Activated gamma-delta T cell treated with Interleukin-2 at 50 U/mL for 16 hours (primary cell): Measurements from ENCODE around the gene PHF10.

ENCODE experiments used
- DNase-seq: peaks from one replicate; pipeline ENCODE4 v3.0.0-alpha.2; 2020

The PHF10 gene

DNA sequence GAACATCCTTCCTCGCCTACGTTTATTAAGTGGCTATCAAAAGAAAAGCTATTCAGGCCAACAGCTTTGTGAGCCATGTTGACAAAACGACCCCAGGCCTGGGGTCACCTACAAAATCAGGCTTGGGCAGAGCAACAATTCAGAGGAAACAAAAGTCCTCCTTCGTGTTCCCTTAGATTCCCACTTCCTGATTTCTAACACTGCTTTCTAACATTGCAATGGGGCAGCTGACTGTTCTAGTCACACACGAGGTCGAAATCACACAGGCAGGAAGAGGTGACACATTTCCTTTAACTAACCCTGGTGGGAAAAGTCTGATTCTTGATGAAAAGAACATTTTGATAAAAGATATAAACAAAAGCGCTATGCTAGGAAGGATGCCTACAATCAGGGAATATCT lies 54.4 kb downstream of the PHF10 start:
- DNase-seq, result no peak

- no peak for DNase-seq
These were observed 55.2 kb downstream of the PHF10 start for GRCh38 chr6:169669147-169669546.

DNA sequence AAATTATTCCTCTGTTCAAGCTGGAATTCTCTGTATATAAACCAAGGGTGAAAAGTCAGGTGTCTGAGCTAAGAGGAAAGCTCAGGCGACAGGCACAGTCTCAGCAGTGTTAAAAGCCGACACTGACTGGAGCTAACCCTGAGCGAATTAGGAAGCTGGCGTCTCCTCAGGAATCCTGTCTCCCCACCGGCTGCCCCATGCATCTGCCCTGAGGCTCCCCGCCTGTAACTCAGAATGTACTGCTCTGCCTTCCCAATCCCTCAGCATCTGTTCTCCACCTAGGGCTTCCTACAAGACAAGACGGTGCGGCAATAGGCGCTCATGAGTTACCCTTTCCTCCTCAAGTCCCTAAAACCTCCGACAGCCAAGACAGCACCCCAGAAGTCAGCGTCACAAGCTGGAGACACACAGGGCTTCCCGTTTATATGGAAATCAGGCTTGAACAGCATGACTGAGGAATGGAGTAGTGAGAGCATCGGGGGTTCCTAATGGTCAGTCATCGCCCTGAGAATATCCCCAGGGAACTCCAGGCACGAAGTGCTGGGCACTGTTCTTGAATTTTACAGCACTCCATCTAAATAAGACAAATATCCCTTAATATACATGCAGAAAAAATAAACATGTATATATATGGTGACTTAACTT lies 56.0 kb downstream of the PHF10 start:
- no peak for DNase-seq

GRCh38 chr6:169667716-169668115 lies 56.6 kb downstream of the PHF10 start:
- no peak for DNase-seq

GRCh38 chr6:169666441-169666840 lies 57.9 kb downstream of the PHF10 start:
- DNase-seq, result no peak

GRCh38 chr6:169665289-169665688 lies 59.0 kb downstream of the PHF10 start:
- no peak for DNase-seq

DNA sequence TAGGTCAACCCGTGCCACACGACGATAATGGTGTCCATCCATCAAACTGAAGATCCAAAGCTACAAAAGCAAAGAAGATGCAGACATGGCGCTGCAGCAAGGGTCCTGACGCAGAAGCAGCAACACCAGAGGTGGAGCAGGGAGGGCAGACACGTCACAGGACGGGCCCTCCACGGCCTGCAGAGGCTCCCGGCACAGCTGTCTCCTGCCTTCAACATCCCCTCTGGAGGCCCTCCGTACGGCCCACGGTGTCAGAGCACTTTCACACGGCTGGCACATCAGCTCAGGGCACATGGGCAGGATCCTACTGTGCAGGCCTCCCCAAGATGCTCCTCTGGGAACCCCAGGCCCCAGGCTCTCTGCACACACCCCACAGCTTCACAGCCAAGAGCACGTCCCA lies 60.1 kb downstream of the PHF10 start:
- DNase-seq, result no peak

GRCh38 chr6:169663468-169663867 lies 60.8 kb downstream of the PHF10 start:
- no peak for DNase-seq

- DNase-seq, result no peak
These were observed 62.9 kb downstream of the PHF10 start for GRCh38 chr6:169661391-169661756.

DNA sequence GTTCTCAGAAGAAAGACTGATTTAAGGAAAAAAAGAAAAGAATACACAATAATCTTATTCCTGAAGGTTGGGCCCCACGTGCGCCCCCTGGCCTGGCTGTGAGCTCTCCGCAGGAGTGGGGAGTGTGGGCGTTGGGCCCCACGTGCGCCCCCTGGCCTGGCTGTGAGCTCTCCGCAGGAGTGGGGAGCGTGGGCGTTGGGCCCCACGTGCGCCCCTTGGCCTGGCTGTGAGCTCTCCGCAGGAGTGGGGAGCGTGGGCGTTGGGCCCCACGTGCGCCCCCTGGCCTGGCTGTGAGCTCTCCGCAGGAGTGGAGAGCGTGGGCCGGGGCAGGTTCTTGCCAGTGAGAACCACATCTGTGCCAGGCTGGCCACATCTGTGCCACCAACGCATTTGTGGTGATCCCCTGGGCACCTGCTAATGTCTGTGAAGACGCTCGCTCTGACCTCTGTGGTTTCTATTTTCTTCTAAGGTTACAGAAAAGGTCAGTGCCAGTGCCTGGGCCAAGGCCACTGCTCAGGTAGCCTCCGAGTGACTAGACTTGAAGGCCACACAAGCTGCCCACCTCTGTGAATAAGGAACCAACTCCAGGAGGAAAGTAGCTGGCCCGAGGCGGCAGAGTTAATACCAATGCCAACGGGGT lies 63.4 kb downstream of the PHF10 start:
- no peak for DNase-seq

DNA sequence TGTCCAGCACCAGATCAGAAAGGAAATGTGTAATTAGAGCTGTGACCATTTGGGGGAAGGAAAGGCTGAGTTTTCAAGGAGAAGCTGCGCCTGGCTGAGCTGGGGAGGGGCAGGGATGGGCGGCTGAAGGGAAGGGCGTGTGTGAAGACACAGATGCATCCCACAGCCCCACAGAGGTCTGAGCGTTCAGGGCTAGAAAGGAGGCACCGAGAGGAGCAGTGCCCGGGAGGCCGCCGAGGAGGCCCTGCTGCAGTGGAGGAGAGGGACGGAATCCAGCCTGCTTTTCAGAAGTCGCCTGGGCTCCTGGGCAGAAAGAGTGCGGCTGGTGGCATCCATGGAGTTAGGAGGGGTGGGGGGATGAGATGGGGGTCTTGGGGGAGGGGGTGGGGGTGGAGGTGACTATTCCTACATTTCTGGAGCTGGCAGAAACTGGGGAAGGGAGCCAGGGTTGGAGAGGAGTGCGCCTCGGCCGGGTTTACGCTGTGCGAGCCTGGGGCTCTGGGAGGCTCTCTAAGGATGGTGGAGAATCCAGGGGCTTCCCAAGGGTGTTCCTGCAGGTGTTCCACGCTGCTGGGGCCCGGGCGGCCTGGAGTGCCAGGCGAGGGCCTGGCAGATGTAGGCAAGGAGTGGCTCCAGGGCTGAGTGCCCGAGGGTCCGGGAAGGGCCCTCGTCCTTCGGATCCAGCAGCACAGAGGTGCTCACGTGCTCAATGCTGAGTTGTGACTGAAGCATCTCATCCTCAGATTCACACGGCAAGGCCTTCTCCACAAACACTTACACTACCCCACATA lies 64.3 kb downstream of the PHF10 start:
- DNase-seq, result no peak

GRCh38 chr6:169657284-169657610 lies 67.1 kb downstream of the PHF10 start:
- no peak for DNase-seq

GRCh38 chr6:169656546-169657283 lies 67.6 kb downstream of the PHF10 start:
- DNase-seq, result no peak

DNA sequence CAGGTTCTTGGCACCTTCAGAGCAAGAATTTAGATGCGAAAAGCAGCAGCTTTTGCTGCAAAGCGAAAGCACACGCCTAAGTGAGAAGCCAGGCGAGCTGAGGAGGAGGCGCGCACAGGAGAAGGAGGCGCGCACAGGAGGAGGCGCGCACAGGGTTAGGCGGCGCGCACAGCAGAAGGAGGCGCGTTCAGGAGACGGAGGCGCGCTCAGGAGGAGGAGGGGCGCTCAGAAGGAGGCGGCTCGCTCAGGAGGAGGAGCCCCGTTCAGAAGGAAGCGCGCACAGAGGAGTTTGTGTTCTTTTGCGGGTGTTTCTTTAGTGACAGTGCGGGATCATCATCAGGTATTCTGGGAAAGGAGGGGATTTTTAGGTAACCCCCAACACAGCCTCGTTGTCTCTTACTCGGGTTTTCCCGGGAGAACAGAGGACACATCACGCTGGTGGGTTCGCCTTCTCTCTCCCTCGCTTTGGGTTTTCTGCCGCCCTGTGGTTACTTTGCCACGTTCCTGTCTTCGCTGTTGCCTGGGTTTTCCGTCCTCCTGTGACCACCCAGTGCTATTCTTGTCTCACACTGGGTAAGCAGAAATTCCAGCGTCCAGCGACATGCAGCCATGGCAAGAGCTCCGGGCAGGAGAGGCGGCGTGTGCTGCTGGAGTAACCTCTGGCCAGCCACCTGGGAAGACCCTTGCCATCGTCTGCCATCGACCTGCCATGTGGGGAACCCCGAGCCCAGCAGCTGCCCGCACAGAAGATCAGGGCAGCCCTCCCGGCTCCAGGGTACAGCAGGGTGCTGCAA lies 69.5 kb downstream of the PHF10 start:
- peak; percentile 54 for DNase-seq
